ENCODE measurements around the gene GNG12.

- TF ChIP-seq CTCF (conservative IDR thresholded peaks at IDR 0.05; ENCODE audit: low read depth, low read length) = no peak
- no peak for TF ChIP-seq EZH2 (IDR thresholded peaks at IDR 0.05; ENCODE audit: low read length, unreplicated experiment)
- TF ChIP-seq EZH2phosphoT487 (IDR thresholded peaks at IDR 0.05; ENCODE audit: borderline replicate concordance, low read length) = no peak
Observed at GRCh38 chr1:67741736-67742135, 91.5 kb downstream of the GNG12 start.
